ENCODE data around the gene STRN3. TPM values are rescaled to one million over a fixed set of nuclear protein-coding genes. Genes with fewer than 3 reads are reported as not detected.

STRN3 gene
- total and polyA plus RNA-seq, 2 of the 8 experiments (the other 6 are each of a cell fraction or from before 2014, with no cell fraction given), result 8.7 to 38.1 TPM

DNA sequence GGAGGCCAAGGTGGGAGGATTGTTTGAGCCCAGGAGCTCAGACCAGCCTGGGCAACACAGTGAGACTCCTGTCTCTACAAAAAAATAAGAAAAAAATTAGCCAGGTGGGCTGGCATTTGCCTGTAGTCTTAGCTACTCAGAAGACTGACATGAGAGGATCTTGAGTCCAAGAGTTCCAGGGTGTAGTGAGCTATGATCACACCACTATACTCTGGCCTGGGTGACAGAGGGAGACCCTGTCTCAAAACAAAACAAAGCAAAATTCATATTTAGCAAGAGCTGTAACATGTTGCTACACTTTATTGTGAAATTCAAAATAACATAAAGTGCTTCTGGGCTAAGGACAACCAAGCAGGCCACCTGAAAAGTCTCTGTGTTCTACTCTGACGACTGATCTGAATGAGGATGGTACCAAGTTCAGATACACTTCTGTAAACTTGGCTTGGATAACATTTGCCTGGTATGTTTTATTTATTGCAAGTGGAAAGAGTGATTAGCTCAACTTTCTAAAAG, 11.6 kb upstream of the STRN3 start:
- Histone ChIP-seq H2AFZ (ENCODE audit: low read length) (no peak overlapping the region), H4K5ac (ENCODE audit: insufficient read length, low read depth, low read length) (no peak overlapping the region), H3K14ac (ENCODE audit: insufficient read length) (no peak overlapping the region), H2AK5ac (ENCODE audit: low read depth, low read length) (no peak overlapping the region), H2BK12ac (ENCODE audit: low read depth, low read length) (no peak overlapping the region), H3K23me2 (ENCODE audit: low read depth, low read length) (no peaks in the 10 kb centered on the region), H3K18ac (ENCODE audit: extremely low read depth, low read length) (no peak overlapping the region), H3K9ac (replicated peaks in 1 of 4; ENCODE audit: extremely low read depth in 1 of 4, low read depth in 3 of 4, low read length in 3 of 4) (no peak overlapping the region), H3K4me2 (ENCODE audit: insufficient read depth in 1 of 2, low read depth in 2 of 2, low read length in 2 of 2) (no peak overlapping the region), H2BK20ac (ENCODE audit: low read length) (no peak overlapping the region), H3K36me3 (ENCODE audit: control insufficient read depth in 2 of 4, insufficient read depth in 4 of 4, low read length in 3 of 4) (no peaks in the 10 kb centered on the region), H3K4me3 (ENCODE audit: extremely low read depth in 1 of 4, insufficient read depth in 2 of 4, low read depth in 3 of 4, low read length in 4 of 4) (no peak overlapping the region), H3K23ac (ENCODE audit: insufficient read length) (no peak overlapping the region), H3K56ac (replicated peaks; ENCODE audit: insufficient read length, low read depth, low read length) (no peak overlapping the region), H2BK120ac (replicated peaks; ENCODE audit: low read depth, low read length) (no peak overlapping the region), H3K27me3 (replicated peaks in 1 of 4; ENCODE audit: control insufficient read depth in 3 of 4, extremely low read depth in 1 of 4, insufficient read depth in 3 of 4, low read length in 3 of 4) (no peaks in the 10 kb centered on the region), H3K27ac (ENCODE audit: low read depth, low read length) (no peak overlapping the region), H3K79me2 (ENCODE audit: control insufficient read depth in 1 of 2, insufficient read depth in 2 of 2, low read length in 2 of 2) (no peaks in the 10 kb centered on the region), H4K91ac (replicated peaks; ENCODE audit: insufficient read length, low read length) (no peak overlapping the region), H3K4me1 (replicated peaks in 1 of 4; ENCODE audit: control insufficient read depth in 3 of 4, insufficient read depth in 4 of 4, low read length in 3 of 4) (peaks cover 0 to 3% (median 0%) of the 10 kb centered on the region in 4 experiments; a peak in 2 of 7 replicates), H3K4ac (replicated peaks; ENCODE audit: insufficient read length, low read depth, low read length) (no peak overlapping the region), H2BK15ac (ENCODE audit: low read length) (no peak overlapping the region), H2BK5ac (ENCODE audit: low read depth, low read length) (no peak overlapping the region), H4K8ac (ENCODE audit: extremely low read depth, insufficient read depth, low read length) (no peak overlapping the region), H3K79me1 (ENCODE audit: low read depth, low read length) (no peaks in the 10 kb centered on the region), H3K9me3 (ENCODE audit: insufficient read depth in 2 of 2, low read depth in 1 of 2, low read length in 1 of 2) (no peaks in the 10 kb centered on the region), H4K20me1 (replicated peaks in 1 of 2; ENCODE audit: control insufficient read depth in 1 of 2, insufficient read depth in 2 of 2, low read length in 2 of 2) (no peaks in the 10 kb centered on the region)
- TF ChIP-seq EGR1 (IDR thresholded peaks at IDR 0.05; ENCODE audit: borderline replicate concordance, low read depth, low read length), result no peak
- TF ChIP-seq SUZ12 (IDR thresholded peaks at IDR 0.05; ENCODE audit: low read length), result no peak
- no peak for TF ChIP-seq TEAD4 (IDR thresholded peaks at IDR 0.05; ENCODE audit: low read depth, low read length)
- no peak for TF ChIP-seq HDAC6 (IDR thresholded peaks at IDR 0.05; ENCODE audit: low read depth, low read length)
- no peak for TF ChIP-seq SIN3A (conservative IDR thresholded peaks at IDR 0.05 in 1 of 2, IDR thresholded peaks at IDR 0.05 in 1 of 2; ENCODE audit: low read depth in 1 of 2, low read length in 2 of 2)
- TF ChIP-seq CREB1 (IDR thresholded peaks at IDR 0.05), result no peak
- no peak for TF ChIP-seq EZH2 (IDR thresholded peaks at IDR 0.05; ENCODE audit: low read depth, low read length, severe bottlenecking)
- TF ChIP-seq JUN (IDR thresholded peaks at IDR 0.05; ENCODE audit: low read depth, low read length), result no peak
- DNase-seq (ENCODE audit: low read depth in 1 of 2, low spot score in 2 of 2) (no peak), FAIRE-seq (no peak)
- ChIA-PET CTCF (ENCODE audit: partially characterized antibody) (interaction anchor here (1.2 to 1.5 kb wide), 3 partner anchors 10 to 64 kb away, joined by 3 to 6 read pairs (median 4); no protein-coding TSS in a partner anchor), POLR2A (ENCODE audit: partially characterized antibody) (interaction anchor here (2.2 kb wide), 1 partner anchor 12 kb away, joined by 13 read pairs; the partner anchor contains the start of genes AP4S1 and STRN3)
- 97% methylated on average over 1 of the region's 1 CpG; no CpG with 5 or more reads in 1 of the 2 experiments for WGBS, 2 experiments (ENCODE audit: extremely low coverage in 1 of 2, insufficient coverage in 1 of 2, insufficient read length in 1 of 2, insufficient replicate concordance in 2 of 2, low coverage in 1 of 2, low lambda C conversion rate in 2 of 2, missing lambda C conversion rate in 1 of 2)

All from H1 (cell line).